Measurements from ENCODE around the gene PBX1. TPM values are rescaled to one million over a fixed set of nuclear protein-coding genes. Genes with fewer than 3 reads are reported as not detected.

PBX1 gene
- total and polyA plus RNA-seq, 10 of the 15 experiments (the other 5 are each of a cell fraction or from before 2014, with no cell fraction given) = 0.05 to 0.28 (median 0.11) TPM; not detected in 5

DNA sequence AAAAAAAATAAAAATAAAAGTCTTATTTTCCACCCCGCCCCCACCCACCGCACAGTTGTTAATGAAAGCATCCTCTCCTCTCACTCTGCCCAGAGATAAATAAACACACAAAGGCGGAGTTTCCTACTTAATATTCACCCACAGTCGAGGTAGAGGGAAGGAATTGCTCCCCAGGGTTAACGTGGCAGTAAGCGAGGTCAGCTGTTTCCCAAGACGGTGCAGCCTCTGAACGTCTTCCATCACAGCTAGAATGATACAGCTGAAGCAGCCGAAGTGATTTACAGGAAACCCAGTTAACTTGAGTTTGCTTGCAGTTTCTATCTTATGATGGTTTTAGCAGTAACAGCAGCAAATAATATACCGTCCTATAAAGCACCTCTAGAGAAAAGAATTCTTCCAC, 283.9 kb downstream of the PBX1 start:
- Histone ChIP-seq H2AFZ (ENCODE audit: control insufficient read depth, low read depth, low read length) (no peak overlapping the region), H3K4me2 (ENCODE audit: control insufficient read depth, insufficient read depth) (no peak overlapping the region), H3K27ac (ENCODE audit: control insufficient read depth, insufficient read depth) (no peak overlapping the region), H3K36me3 (ENCODE audit: control insufficient read depth in 2 of 2, insufficient read depth in 2 of 2, low read length in 1 of 2) (no peaks in the 10 kb centered on the region), H3K27me3 (replicated peaks in 1 of 2; ENCODE audit: control insufficient read depth in 2 of 2, insufficient read depth in 2 of 2, low read length in 1 of 2) (no peaks in the 10 kb centered on the region), H3K4me1 (ENCODE audit: control insufficient read depth, insufficient read depth, low read length) (no peaks in the 10 kb centered on the region), H3K4me3 (no peak overlapping the region), H3K9ac (ENCODE audit: control insufficient read depth, insufficient read depth, low read length) (no peak overlapping the region), H3K9me3 (replicated peaks; ENCODE audit: control insufficient read depth, insufficient read depth, low read length) (no peaks in the 10 kb centered on the region), H4K20me1 (ENCODE audit: control insufficient read depth, insufficient read depth) (no peaks in the 10 kb centered on the region), H3K79me2 (ENCODE audit: control insufficient read depth, insufficient read depth, low read length) (no peaks in the 10 kb centered on the region)
- WGBS (ENCODE audit: insufficient coverage, insufficient replicate concordance, low lambda C conversion rate, missing lambda C conversion rate) = 41% methylated on average over 10 of the region's 10 CpGs
- SMC1A ChIA-PET (ENCODE audit: uncharacterized antibody, unreplicated experiment) = no interaction called here
- CTCF ChIA-PET = no interaction called here
- intact Hi-C loops (cut with micrococcal nuclease; ENCODE audit: unreplicated experiment) = no loop called here
- in situ Hi-C loops (cut with MboI) = no loop called here
- RAD21 ChIA-PET (ENCODE audit: unreplicated experiment) = no interaction called here
- POLR2A ChIA-PET = no interaction called here
- no peak for FAIRE-seq
- no peak for DNase-seq (ENCODE audit: low read depth, low spot score)
- BruUV-seq (replicated peaks) = no TSS peak
- no peak for ATAC-seq
- TF ChIP-seq ZZZ3 (IDR thresholded peaks at IDR 0.05; ENCODE audit: control insufficient read depth, insufficient read length, low read depth) (no peak), EP300 (IDR thresholded peaks at IDR 0.05; ENCODE audit: borderline replicate concordance in 1 of 2, control insufficient read depth in 1 of 2, low read depth in 2 of 2, low read length in 2 of 2) (no peak), RB1 (IDR thresholded peaks at IDR 0.05; ENCODE audit: borderline replicate concordance) (no peak), BHLHE40 (IDR thresholded peaks at IDR 0.05; ENCODE audit: borderline replicate concordance in 1 of 2, low read depth in 2 of 2, low read length in 1 of 2) (no peak), KDM1A (IDR thresholded peaks at IDR 0.05; ENCODE audit: borderline replicate concordance) (no peak), SIN3A (IDR thresholded peaks at IDR 0.05; ENCODE audit: low read depth, low read length) (no peak), EGR1 (IDR thresholded peaks at IDR 0.05; ENCODE audit: borderline replicate concordance in 1 of 2, low read depth in 2 of 2, low read length in 2 of 2) (no peak), TBL1XR1 (IDR thresholded peaks at IDR 0.05; ENCODE audit: low read depth, low read length) (no peak), CREM (IDR thresholded peaks at IDR 0.05; ENCODE audit: low read depth) (no peak), NRF1 (conservative IDR thresholded peaks at IDR 0.05; ENCODE audit: low read depth, low read length) (no peak)
- TF ChIP-seq, protein P1, sequence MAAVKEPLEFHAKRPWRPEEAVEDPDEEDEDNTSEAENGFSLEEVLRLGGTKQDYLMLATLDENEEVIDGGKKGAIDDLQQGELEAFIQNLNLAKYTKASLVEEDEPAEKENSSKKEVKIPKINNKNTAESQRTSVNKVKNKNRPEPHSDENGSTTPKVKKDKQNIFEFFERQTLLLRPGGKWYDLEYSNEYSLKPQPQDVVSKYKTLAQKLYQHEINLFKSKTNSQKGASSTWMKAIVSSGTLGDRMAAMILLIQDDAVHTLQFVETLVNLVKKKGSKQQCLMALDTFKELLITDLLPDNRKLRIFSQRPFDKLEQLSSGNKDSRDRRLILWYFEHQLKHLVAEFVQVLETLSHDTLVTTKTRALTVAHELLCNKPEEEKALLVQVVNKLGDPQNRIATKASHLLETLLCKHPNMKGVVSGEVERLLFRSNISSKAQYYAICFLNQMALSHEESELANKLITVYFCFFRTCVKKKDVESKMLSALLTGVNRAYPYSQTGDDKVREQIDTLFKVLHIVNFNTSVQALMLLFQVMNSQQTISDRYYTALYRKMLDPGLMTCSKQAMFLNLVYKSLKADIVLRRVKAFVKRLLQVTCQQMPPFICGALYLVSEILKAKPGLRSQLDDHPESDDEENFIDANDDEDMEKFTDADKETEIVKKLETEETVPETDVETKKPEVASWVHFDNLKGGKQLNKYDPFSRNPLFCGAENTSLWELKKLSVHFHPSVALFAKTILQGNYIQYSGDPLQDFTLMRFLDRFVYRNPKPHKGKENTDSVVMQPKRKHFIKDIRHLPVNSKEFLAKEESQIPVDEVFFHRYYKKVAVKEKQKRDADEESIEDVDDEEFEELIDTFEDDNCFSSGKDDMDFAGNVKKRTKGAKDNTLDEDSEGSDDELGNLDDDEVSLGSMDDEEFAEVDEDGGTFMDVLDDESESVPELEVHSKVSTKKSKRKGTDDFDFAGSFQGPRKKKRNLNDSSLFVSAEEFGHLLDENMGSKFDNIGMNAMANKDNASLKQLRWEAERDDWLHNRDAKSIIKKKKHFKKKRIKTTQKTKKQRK (IDR thresholded peaks at IDR 0.05; ENCODE audit: low read depth, low read length) = no peak
- TF ChIP-seq, protein P2, sequence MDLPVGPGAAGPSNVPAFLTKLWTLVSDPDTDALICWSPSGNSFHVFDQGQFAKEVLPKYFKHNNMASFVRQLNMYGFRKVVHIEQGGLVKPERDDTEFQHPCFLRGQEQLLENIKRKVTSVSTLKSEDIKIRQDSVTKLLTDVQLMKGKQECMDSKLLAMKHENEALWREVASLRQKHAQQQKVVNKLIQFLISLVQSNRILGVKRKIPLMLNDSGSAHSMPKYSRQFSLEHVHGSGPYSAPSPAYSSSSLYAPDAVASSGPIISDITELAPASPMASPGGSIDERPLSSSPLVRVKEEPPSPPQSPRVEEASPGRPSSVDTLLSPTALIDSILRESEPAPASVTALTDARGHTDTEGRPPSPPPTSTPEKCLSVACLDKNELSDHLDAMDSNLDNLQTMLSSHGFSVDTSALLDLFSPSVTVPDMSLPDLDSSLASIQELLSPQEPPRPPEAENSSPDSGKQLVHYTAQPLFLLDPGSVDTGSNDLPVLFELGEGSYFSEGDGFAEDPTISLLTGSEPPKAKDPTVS (IDR thresholded peaks at IDR 0.05; ENCODE audit: low read depth, low read length) = no peak
